GM21526 (cell line): ENCODE measurements around the gene AVEN.

Experiments used
- ATAC-seq: cut with Tn5 transposase; IDR thresholded peaks from one replicate; pipeline ENCODE4 v1.9.1; 2021; ENCODE audit warnings: moderate library complexity; ENCODE audit not compliant: unreplicated experiment, low FRiP score

Gene AVEN

DNA sequence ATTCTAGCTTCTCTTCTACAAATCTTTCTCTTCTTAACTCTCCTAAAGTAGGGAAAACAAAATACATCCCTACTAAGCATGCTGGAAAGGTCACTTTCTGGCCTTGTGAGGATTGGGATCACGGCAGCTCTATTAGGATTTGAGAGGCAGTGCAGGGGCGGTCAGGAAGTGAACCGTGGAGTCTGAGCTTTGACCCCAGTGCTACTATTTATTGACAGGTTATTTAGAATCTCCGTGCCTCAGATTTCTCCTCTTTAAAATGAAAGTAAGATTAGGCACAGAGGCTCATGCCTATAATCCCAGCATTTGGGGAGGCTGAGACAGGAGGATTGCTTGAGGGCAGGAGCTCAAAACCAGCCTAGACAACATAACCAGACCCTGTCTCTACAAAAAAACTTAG, 112.7 kb downstream of the AVEN start:
- ATAC-seq: no peak

DNA sequence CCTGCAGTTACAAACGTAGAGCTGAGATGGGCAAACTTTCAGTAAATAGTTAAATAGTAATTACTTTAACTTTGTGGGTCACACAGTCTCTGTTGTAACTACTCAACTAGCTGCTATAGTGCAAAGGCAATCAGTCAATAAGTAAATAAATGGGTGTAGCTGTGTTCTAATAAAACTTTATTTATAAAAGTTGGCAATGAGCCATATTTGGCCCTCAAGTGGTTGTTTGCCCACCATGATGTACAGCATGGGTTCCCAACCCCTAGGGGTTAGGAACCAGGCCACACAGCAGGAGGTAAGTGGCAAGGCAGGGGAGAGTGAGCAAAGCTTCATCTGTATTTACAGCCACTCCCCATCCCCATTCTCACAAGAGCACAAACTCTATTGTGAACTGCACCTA, 115.6 kb downstream of the AVEN start:
- ATAC-seq: no peak

DNA sequence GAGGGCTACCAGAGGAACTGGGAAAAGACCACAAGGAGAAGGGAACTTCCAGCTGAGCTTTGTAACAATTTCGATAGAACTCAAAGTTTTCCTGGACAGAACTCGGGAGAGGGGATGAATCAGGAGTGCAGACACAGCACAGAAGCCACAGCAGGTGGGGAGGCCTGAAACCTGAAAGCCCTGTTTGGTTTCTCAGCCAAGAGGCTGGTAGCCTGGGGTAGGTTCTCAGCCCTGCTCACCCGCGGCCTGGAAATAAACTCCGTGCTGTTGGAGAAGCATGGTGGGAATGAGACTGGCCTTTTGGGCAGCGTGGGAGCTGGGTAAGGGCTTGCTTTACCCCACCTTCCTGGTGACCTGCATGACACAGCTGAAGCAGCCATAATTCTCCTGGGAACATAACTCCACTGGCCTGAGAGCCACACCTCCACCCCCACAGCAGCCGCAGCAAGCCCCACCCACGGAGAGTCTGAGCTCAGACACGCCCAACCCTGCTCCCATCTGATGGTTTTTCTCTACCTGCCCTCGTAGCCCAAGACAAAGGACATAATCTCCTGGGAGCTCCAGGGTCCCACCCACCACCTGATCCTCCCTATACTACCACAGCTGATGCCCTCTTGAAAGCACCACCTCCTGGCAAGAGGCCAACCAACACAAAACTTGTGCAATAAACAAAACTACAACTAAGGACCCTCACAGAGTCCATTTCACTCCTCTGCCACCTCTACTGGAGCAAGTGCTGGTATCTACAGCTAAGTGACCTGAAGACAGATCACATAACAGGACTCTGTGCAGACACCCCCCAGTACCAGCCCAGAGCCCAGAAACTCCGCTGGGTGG, 123.2 kb downstream of the AVEN start:
- ATAC-seq: no peak

DNA sequence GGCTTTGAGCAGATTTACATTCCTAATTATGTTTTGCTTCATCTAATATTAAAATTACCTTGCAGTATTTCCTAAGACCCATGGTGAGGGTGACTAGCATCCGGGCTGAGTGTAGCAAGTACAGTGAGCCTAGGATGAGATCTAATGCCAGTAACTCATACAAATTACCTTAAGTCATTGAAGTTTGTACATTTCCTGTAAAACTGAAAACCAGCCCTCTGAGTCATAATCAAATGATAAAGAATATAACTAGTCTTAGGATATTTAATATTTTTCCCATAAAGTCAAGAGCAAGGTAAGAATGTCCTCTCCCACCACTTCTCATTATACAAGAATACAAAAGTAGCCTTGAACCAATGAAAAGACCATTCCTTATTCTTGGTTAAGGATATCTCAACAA, 125.5 kb downstream of the AVEN start:
- ATAC-seq: no peak

DNA sequence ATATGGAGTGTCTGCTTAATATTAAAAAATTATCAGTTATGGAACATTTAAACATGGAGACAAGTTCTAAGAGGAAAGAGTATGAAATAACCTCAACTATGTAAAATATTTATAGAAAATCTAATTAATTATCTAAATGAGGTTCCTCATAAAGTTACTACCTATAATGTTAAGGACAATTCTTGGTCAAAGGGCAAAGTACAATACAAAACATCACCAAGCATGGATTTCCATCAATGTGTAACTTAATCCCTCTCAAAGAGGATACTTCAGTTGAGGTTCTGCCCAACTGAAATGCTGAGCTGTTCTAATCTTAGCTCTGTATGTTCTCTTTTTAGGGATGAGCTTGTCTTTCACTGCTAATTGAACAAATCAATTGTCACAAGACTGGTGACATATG, 126.7 kb downstream of the AVEN start:
- no peak for ATAC-seq

DNA sequence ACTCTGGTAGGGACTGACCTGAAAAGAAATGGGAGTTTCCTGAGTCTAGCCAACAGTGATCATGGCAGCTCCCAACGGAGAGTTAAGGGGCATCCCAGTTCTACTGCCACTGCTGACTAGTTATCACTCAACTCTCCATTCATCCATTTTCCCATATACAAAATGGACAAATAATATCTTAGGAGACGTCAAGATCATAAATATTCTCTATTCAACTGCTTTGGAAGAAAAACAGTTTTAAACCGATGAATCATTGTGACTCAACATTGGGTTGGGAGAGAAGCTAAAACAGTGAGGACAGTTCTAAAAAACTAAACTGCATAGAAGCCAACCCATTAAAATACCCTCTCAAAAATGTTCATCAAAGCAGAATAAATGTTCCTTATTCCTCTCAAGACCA, 128.3 kb downstream of the AVEN start:
- no peak for ATAC-seq

DNA sequence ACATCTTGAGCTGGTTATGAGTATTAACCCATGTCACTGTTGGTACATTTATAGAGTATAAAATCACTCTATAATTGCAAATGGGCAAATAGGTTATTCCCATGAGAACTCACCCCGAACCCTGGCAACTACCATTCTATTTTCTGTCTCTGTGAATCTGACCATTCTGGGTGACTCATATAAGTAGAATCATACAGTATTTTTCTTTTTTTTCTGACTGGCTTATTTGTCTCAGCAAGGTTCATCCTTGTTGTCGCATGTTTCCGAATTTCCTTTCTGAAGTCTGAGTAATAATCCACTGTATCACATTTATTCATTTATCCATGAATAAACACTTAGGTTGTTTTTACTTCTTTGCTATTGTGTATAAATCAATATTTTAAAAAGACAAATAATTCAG, 130.6 kb downstream of the AVEN start:
- ATAC-seq: no peak

DNA sequence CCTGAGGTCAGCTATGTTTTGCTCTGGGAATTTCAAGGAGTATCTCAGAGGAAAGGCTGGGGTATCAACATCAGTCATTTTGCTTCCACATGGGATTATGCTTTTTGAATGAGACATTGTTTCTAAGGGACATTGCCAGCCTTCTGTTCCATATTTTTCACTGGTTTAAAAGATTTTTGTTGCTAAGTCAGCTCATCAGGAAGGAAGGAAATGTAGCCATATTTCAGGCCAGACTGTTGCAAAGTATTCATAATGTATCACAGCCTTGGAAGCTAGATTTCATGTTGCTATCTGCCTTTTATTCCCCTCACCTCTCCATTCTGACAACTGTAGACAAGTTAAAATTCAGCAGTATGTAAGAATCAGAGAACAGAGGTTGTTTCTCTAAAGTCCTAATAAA, 131.7 kb downstream of the AVEN start:
- ATAC-seq: no peak

DNA sequence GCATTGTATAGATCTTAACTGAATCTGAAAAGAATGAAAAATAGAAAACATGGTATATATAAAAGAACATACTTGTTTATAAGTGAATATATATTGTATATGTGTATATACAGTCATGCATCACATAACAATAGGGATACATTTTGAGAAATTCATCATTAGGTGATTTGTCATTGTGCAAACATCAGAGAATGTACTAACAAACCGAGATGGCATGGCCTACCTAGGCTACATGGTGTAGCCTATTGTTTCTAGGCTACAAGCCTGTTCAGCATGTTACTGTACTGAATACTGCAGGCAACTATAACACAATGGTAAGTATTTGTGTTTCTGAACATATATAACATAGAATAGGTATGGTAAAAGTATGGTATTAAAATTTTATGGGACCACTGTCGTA, 135.3 kb downstream of the AVEN start:
- no peak for ATAC-seq

DNA sequence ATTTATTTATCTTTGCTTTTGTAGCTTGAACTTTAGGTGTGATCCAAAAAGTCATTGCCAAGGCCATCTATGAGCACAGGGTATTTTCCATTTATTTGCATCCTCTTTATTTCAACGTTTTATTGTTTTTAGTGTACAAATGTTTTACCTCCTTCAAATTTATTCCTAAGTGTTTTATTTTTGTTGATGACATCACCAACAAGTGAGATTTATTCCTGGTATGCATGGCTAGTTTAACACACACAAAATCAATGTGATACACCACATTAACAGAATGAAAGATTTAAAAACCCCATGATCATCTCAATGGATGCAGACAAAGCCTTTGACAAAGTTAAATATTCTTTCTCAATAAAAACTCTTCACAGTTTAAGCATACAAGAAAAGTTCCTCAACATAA, 137.0 kb downstream of the AVEN start:
- ATAC-seq: no peak

DNA sequence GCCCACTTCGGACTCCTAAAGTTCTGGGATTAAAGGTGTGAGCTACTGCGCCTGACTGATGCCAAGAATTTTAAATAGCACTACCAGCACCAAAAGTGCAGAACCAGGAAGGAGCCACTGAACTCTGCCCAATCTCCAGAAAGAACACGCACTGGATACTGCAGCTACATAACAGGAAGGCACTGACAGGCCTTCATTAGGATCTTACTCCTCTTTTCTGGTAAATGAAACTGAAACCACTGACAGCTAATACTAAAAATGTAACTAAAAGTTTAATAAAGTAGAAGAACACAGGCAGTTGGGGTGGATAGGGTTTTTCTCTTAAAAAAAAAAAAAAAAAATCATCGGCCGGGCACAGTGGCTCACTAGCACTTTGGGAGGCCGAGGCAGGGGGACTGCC, 144.8 kb downstream of the AVEN start:
- no peak for ATAC-seq

DNA sequence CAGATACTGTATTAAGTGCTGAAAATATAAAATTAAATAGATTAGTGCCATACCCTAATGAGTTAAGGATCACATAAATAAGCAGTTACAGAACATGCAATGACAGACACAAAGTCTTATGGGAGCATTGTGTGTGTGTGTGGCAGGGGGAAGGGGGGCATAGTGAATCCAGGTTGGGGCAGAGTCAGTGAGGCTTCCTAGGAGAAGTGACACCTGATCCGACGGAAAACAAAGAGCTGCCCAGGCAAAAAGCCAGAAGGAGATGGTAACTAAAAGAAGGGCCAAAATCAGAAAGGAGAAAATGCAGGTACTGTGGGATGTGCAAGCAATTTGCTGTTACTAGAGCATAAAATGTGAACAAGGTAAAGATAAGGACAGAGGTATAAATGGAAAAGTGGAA, 150.8 kb downstream of the AVEN start:
- ATAC-seq: no peak

DNA sequence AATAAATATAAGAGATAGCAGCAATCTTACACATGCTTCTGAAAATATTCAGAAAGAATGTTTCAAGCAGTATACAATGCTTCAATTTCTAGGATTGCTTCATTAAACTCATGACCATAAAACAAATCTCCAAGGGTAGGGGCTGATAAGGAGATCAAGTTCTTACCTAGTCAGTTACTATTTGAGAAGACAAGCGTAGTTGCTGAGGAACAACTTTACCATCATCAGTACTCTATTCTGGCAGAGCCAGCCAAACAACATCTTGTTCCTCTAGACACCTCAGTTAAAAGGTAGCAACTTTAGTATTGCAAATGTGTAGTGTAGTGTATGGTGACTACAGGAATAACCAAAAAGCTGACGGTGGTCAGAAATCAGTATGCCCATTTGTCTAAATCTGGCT, 156.1 kb downstream of the AVEN start:
- ATAC-seq: no peak

DNA sequence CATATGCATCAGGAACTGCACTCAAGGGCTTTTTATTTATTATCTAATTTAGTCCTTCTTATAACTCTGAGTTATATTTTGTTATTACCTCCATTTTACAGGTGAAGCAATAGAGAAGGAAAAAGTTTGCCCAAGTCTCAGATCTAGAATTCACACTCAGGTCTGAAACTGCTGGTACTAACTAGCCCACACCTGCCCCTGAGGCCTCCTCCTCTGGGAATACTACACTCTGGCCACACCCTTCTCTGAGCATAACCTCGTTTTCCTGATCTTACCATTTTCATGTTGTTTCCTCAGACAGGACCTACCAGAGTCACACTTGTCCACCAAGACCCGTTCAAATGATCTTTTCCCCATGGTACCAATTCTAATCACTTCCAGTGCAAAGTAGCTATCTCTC, 164.8 kb downstream of the AVEN start:
- ATAC-seq: no peak

DNA sequence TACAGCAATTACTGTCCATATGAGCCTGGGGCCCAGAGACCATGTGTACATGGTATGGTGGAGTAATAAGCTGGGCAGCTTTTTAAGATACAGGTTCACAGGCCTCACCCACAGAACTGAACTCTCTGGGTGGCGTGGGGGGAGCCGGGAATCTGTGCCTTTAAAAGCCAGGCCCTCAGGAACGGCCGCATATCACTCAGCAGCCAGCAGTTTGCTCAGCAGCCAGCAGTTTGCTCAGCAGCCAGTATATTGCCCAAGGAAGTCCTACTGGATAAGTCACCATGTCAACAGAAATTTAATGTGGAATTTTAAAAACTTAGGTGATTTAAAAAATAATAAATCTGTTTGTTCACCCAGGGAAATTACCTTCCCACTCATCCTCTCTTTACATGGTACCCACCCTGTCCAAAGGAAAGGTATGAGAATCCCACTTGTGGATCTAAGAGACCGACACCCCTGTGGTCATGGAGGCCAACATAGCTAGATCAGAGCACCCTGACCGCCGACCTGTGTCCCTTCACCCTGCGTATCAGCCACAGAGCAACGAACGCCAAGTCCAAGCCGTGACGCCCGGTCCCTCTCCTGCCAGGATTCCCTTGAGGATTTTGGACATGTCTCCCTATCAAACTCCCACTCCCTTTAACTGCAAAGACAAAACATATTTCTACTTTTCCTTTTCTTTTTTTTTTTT, 166.4 kb downstream of the AVEN start:
- no peak for ATAC-seq

DNA sequence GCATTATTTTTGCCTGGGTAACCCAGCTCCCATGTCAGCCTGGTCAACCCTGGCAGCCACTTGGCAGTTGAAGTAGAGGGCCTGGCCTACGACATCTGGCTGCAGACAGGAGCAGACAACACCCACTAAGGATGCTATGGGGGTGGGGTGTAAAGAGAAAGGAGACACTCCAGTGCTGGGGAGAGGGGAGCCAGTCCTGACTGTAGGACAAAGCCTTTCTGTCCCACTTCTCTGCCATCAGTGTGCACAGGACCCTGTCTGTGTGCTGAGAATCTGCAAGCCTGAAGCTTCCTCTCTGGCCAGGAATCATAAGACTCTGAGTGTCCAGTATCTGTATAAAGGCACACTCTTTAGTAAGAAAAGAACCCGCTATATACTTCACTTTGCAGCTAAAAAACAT, 167.0 kb downstream of the AVEN start:
- no peak for ATAC-seq

DNA sequence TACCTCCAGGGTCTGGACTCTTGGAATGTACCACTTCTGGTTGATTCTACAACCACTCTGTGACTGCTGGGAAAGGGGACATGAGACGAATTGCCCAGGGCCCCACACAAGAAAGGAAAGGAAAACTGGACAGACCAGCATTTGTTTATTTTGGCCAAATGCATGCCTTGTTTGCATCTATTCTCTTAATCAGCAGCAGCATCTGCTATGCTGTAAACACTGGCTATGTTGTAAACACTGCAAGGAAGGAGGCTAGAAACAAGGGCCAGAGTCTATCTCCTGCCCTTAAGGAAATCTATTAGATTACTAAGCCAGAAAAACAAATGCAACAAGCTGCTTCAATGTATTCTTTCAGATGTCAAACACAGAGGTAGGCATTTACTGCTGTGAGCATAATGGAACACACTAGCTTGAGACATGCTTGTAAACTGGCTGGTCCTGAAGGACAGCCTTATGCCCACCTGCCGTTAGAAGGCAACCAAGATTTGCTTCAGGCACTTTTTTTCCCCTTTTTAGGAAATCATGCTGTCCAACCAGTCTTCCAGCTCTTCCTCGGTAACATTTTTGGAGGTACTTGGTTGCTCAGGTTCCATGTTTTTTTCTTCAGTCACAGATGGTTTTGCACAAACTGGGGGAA, 172.8 kb downstream of the AVEN start:
- no peak for ATAC-seq

DNA sequence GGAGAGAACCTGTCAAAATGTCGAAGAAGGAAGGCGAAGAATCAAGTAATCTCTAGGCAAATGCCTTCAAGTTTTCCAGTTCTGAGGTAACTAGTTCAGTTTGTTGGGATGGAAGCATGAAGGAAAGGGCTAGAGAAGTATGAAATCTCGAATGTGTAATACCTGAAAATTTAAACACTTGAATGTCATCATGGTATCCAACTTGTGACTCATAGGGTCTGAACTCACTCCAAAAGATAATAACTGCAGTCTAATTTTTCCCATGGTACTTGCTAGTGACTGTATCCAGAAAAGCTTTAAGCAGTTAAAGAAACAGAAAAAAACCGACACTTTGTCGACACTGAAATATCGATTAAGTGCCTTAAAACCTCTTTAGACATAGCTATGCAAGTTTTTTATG, 173.6 kb downstream of the AVEN start:
- ATAC-seq: no peak

DNA sequence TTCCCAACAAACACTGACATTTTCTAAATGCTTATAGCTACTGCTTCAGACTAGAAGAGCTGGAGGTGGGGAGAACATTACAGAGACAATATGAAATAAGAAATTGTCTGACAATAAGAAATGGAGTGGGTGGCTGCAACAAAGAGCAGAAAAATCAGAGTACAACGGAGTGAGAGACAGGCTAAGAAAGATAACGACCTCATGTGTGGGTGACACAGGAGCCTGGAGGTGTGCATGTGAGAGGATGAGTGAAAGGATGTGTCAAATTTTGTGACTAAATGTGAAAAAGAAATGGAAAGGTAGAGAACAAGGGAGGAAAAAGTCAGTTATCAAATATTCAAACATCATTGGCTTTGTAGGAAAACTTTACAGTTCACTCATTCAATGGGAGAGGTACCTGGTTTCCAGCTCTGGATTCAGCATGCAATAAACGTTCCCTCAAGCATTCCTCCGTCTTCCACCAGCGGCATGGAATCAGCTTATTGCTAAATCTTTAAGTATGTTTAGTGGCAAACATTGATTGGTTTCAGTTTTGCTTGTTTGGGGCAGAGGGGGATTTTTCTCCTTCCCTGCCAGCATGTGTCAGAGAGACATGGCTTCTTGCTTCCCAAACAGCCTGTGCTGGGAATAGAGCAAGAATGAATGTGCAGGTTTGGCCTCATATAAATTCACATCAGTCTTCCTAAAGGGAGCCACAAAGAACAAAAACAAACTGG, 174.5 kb downstream of the AVEN start:
- ATAC-seq: no peak

DNA sequence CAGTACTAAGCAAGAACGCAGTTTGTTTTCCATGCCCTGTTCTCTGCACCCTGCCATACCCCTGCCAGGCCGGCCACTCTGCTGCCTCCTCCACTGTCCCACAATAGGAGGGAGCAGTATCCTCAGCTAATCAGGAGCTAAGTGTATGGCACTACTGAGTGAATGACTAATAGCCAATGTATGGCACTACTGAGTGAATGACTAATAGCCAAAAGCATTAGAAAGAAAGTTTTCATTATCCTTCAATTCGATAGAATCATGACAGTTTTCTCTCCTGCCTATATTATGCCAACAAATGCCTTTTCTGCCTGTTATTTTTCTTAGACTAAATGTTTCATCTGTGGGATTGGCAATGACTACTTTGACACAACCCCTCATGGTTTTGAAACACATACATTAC, 178.2 kb downstream of the AVEN start:
- ATAC-seq: no peak

DNA sequence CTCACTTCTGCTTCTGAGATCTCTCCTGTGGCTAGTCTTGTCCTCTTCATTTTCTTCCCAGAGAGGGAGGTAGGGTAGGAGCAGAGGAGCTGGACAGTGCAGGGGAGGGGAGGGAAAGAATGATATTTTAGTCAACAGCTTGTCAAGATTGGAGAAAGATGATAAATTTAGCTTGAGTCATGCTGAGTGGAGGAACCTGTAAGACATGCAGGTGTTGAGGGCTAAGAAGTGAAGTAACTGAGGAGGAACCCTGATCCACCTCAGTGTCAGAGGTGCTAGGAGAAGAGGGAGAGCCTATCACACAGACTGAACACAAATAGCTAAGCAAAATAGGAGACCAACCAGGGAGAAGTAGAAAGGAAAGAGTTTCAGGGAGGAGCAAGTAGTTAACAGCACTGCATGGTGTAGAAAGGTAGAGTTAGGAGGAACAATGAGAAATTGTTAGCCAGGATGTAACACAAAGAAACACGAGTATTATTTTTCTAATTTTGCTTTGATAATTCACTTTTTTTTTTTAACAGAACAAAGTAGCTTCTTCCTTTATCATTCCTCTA, 178.9 kb downstream of the AVEN start:
- ATAC-seq: no peak
